ENCODE measurements around the gene TMUB1.
"Not testable (repeated sequence)": the region's sequence is repeated elsewhere in the genome, so short reads cannot be mapped to it uniquely, and the experiment has no call there.

The TMUB1 gene

DNA sequence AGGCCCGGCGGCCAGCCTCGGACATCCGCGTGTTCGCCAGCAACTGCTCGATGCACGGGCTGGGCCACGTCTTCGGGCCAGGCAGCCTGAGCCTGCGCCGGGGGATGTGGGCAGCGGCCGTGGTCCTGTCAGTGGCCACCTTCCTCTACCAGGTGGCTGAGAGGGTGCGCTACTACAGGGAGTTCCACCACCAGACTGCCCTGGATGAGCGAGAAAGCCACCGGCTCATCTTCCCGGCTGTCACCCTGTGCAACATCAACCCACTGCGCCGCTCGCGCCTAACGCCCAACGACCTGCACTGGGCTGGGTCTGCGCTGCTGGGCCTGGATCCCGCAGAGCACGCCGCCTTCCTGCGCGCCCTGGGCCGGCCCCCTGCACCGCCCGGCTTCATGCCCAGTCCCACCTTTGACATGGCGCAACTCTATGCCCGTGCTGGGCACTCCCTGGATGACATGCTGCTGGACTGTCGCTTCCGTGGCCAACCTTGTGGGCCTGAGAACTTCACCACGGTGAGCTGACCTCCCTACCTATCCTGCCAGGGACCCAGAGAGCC is 34.3 kb downstream of the TMUB1 start:
- no peak for DNase-seq (ENCODE audit: low read depth)

DNA sequence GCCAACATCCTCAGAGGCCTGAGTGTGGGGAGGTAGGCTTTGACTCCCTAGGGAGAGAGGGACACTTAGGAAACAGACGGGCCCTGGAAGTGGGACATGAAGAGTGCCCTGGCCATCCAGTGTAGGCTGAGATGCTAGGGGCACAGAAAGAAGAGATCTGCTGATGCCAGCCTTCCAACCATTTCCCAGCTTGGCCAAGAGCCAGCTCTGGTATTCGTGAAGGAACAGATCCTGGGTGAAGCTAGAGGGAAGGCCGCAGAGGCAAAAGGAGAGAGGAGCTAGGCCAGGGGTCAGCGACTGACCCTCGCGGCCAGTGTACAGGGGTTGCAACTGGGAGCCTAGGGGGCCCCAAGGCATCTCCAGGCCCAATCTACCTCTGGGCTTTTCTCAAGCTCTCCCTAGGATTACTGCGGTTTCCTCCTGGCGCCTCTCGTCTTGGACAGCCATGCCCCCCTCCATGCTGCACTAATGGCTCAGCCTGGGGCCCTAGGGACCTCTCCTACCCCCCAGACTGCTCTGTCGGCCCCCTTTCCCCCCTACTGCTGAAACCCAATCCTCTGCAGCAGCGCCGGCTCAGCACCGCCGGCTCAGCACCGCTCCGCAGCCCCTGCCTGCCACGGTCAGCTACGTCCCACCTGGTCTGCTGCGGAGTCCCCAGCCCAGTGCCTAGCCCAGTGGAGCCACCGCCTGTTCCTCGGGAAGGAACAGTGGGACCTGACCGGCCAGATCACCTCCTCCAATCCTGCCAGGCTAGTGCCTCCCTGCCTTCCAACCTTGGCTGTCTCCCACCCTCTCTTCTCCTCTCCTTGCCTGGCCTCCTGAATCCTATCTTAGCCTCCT is 35.1 kb downstream of the TMUB1 start, which contains the start of gene ASIC3:
Gene ASIC3 (plus strand): TSS at position 556 of the 840 bp plus-strand sequence. CDS start 355 bp downstream, outside the sequence.
- no peak for DNase-seq (ENCODE audit: low read depth)

DNA sequence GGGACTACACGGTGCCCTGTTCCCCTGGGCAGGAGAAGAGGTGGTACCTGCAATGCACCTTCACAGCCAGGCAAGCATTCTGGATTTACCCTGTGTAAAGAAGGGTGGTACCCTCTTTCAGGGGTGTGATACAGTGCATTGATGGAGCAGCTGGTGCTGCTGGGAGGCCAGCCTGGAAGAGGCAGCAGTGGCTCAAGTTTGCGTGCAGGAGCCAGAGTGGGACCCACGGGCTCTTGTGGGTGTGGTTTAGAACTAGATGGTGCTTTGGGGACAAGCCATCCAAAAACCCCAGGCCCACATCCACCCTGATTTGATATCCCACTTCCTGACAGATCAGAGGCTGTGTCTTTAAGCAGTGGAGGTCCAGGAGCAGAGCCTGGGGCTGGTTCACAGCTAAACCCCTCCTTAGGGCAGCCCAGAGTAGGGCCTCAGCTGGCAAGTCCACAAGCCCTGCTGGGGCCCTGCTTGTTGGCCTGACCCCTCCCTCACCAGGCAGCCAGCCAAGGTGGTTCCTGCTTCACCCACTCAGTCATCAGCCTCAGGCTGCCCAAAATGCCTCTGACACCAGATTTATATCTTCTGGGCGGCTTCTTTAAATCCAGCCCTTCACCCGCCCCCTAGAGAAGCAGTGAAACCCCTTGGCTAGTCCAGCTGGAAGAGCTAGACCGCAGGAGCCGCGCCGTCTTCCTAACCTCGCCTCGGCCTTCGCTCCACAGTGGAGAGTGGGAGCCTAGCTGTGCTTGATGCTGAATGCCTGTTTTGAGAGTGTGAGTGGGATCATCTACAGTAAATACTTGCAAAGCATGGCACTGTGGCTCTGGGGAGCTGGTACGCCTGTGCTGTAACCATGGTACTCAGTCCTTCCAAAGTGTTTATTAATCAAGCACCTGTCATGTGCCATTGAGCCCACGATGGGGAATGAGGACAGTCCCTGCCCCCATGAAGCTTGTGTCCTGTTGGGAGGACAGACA is 36.4 kb downstream of the TMUB1 start:
- DNase-seq (ENCODE audit: low read depth): no peak

DNA sequence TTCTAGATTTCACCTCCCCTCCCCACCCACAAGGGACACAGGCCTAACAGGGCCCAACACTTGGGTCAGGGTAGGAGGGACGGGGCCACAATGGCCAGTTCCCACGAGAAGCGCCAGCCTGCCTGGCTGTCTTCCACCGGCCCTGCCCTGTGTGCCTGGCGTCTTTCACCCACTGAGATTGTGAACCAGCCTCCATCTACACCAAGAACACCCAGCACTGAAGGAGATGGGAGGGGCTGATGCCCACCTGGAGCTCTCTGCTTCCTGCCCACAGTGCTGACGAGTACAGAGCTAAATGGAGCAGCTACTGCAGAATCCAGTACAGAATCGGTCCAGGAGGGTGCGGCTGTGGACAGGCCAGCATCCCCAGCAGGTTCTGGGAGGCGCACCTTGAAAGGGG is 37.3 kb downstream of the TMUB1 start:
- no peak for DNase-seq (ENCODE audit: low read depth)

DNA sequence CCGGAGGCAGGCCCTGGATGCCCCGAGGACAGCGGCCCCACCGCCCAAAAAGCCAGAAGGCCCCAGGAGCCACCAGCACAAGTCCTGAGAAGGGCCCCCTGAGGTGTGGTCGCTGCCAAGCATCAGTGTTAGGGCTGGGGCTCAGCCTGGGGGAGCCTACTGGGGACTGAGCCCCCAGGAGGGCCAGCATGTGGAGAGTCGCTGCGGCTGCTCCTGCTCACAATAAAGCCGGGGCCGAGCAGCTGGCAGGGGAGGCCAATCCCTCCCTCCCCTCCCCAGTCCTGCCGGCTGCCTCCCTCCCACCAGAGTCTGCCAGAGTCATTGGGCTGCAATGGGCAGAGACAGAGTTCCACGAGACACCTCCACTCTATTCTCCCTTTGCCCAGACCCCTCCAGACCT is 38.0 kb downstream of the TMUB1 start:
- DNase-seq (ENCODE audit: low read depth): no peak

DNA sequence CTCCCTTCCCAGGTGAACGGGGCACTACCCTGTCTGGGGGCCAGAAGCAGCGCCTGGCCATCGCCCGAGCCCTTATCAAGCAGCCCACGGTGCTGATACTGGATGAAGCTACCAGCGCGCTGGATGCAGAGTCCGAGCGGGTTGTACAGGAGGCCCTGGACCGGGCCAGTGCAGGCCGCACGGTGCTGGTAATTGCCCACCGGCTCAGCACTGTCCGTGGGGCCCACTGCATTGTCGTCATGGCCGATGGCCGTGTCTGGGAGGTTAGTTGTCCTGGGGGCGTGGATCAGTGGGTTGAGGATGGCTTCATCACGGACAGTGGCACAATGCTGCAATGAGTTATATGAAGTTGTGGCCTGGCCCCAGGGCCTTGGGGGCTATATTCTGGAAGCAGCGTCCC is 39.3 kb downstream of the TMUB1 start:
- no peak for DNase-seq (ENCODE audit: low read depth)

DNA sequence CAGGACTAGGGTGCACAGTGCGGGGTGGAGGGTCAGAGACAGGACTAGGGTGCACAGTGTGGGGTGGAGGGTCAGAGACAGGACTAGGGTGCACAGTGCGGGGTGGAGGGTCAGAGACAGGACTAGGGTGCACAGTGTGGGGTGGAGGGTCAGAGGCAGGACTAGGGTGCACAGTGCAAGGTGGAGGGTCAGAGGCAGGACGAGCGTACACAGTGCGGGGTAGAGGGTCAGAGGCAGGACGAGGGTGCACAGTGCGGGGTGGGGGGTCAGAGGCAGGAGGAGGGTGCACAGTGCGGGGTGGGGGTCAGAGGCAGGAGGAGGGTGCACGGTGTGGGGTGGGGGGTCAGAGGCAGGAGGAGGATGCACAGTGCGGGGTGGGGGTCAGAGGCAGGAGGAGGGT is 39.8 kb downstream of the TMUB1 start:
- not testable (repeated sequence) for DNase-seq (ENCODE audit: low read depth)

DNA sequence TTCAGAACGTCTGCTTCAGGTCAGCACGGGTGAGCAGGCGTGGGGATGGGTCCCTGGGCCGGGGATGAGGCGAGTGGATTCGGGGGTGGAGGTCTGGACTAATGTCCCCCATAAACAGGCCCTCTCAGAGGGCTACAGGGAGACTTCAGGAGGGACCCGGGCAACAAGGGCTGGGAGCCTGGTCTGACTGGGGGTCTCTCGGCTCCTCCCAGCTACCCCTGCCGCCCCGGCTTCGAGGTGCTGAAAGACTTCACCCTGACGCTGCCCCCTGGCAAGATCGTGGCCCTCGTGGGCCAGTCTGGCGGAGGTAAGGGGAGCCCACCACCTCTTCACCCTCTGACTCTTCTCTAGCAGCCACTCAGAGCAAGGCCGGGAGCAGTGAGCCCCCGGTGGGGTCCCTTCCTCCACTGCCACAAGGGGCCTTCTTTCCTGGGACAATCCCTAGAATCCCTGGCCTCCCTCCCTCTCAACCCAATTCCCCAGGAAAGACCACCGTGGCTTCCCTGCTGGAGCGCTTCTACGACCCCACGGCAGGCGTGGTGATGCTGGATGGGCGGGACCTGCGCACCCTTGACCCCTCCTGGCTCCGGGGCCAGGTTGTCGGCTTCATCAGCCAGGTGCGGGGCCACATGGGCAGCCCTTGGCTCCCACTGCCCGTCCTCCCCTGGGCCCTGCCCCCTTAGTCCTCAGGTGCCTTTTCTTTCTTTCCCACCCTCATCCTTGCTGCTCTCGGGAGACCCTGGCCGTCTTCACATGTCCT is 42.5 kb downstream of the TMUB1 start:
- no peak for DNase-seq (ENCODE audit: low read depth)

DNA sequence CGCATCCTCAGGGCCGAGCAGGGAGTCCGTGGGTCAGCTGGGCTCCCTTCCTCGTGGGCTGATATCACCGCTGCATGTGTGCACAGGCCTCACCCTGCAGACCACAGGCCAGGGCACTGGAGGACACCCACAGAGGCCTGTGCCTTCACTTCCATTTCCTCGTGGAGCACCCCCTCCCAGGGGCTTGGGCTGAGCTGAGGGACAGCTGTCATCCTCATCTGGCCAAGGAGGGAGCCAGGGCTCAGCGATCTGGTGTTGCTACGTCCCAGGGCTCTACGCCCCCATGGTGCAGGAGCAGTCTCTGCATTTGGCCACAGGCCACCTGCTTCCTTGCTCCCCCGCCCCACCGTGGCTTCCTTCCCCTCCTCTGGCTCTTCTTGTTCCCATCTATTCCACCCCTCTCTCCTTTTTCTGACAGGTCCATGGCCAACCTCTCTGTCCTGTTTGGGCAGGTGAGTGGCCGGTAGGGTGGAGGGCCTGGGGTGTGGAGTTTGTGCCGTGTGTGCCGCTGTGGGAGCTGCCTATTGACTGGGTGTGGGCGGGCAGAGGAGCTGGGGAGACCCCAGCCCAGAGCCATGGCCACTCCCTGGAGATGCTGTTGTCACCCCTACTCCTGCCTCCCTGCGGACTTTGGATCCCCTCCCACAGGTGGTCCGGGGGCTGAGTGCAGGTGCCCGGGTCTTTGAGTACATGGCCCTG is 43.3 kb downstream of the TMUB1 start:
- DNase-seq (ENCODE audit: low read depth): no peak

DNA sequence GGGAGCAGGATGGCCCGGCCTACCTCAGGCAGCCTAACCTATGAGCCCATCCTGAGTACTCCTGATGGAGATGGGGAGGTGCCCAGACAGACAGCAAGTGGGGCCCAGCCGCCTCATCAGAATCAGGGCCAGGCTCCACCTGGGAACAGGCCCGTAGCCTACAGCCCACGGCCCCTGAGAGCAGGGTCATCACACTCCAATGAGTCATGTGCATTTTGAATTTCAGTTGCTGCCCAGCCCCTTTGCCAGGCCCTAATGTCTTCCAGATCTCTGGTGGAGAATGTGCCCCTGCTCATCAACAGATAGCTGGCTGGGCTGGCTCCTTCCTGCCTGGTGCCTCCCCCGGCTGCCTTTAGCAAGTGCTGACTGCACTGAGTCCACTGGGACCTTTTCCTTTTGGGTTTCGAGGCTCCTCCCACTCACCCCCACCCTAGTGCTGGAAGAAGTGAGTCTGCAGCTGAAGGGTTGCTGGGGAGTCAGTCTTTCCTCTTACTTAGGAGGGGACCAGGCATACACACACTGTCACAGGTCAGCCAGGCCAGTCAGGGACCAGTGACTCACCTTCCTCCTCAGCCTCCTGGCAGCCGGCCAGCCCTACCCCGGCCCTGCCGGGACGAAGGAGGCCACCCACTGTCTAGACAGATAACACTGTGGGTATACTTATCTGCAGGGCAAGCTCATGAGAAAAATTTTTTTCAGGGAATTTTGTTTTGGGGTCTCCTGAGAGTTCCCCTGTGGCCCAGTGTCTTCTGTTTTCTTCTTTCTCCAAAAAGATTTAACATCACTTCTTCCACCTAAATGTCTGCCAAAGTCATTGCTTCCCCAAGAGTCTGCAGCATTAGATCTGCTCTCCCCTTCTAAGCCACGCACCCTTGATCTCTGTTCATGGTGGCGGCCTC is 44.1 kb downstream of the TMUB1 start:
- peak; percentile 52 for DNase-seq (ENCODE audit: low read depth)

DNA sequence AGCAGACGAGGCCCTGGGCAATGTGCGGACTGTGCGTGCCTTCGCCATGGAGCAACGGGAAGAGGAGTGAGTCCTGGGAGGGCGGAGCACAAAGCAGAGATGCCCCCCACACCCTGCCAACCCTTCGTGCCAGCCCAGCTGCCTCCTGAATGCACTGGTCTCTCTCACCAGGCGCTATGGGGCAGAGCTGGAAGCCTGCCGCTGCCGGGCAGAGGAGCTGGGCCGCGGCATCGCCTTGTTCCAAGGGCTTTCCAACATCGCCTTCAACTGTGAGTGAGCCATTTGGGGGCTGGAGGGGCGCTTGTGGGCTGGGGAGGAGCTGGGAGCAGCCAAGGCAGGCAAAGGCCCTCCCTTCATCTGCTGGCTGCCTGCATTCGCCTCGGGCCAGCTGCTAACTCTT is 47.4 kb downstream of the TMUB1 start:
- no peak for DNase-seq (ENCODE audit: low read depth)

DNA sequence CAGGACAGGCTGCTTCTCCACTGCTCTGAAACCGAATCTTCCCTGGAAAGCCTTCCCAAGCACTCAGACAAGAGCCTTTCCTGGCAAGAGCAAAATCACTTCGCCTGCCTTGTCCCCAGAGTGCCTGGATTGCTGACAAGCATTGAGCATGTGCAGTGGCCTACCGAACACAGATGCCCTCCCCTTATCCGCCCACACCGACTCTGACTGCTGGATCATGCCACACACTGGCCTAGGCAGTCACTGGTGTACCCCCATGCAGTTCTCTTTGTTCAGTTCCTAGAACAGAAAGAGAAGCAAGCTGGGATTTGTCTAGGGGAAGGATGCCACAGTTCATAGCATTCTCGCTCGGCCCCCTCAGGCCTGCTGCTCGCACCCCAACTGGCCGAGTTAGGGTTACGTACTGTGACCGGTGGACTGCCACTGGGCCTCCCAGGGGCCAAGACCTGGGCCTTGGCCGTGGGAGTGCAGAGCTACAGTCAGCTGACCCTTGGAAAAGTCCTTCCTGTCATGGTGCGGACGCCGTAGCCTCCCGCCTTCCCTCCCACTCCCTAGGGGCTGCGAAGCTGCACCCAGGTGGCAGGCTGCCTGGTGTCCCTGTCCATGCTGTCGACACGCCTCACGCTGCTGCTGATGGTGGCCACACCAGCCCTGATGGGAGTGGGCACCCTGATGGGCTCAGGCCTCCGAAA is 48.1 kb downstream of the TMUB1 start:
- no peak for DNase-seq (ENCODE audit: low read depth)

DNA sequence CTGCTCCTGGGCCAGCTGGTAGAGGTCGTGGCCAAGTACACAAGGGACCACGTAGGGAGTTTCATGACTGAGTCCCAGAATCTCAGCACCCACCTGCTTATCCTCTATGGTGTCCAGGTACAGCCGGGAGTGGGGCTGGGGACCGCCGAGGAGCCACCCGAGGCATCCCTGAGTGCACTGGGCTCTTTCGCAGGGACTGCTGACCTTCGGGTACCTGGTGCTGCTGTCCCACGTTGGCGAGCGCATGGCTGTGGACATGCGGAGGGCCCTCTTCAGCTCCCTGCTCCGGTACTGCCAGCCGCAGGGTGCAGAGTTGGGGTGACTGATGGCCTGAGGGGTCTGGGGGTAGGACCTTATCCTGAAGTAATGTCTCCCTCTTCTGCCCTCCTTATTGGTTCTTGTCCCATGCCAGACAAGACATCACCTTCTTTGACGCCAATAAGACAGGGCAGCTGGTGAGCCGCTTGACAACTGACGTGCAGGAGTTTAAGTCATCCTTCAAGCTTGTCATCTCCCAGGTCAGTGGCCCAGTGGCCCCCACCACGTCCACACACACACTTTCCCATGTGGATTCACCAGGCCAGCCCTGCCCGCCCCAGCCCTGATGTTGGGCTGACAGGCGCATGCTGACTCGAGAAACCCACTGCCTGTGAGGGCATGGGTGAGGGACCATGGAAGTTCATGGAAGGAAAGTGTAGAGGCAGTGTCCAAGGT is 48.8 kb downstream of the TMUB1 start:
- DNase-seq (ENCODE audit: low read depth): no peak

DNA sequence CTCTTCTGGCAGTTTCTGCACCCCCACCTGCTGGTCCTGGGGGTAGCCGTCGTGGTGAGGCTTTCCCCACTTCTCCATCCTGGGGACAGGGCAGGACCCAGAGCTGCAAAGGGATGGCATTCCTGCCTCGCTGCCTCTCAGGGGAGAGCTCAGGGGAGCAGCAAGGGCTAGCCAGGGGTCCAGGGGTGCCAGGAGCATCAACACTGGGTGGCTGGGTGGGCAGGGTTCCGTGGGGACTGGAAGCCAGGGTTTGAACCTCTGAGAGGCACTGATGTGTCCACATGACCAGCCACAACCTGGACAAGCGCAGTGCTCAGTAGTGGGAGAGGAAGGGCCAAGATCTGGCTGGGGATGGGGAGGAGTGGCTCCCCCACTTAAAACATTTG is 49.4 kb downstream of the TMUB1 start:
- DNase-seq (ENCODE audit: low read depth): no peak

DNA sequence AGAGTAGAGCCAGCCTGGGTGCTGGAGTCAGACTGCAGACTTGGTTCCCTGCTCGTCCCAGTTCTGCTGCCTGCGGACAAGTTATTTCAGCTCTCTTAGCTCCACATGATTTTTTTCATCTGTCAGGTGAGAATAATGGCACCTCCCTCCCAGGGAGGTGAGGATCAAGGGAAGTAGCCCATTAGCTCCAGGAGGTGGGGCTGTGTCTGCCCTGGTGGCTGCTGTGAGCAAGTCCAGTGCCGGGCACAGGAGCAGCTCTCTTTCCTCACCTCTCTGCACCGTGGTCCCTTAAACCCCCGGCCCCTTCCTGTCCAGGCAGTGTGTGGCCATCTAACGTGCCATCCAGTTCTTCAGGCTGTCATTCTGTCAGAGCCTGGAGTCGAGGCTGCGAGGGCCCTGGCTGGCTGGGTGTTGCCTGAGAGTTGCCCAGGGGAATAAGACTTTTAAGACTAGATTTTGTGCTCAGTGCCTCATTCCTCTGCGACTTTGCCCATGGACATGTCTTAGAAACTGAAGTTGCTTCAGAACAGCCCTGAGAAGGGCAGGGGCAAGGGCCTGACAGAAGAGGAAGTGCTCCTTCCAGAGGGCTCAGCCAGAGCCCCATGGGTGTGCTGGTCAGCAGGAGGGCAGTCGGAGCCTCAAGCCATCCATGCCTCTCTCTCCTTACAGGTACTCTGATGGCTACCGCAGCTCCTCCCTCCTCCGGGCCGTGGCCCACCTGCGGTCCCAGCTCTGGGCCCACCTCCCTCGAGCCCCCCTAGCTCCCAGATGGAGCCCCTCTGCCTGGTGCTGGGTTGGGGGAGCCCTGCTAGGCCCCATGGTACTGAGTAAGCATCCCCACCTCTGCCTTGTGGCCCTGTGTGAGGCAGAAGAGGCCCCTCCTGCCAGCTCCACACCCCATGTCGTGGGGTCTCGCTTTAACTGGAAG is 50.1 kb downstream of the TMUB1 start:
- DNase-seq (ENCODE audit: low read depth): no peak
